BJ (cell line): ENCODE measurements around the gene ADCY2. TPM values are rescaled to one million over a fixed set of nuclear protein-coding genes. Genes with fewer than 3 reads are reported as not detected.

ENCODE experiments used
- CTCF ChIA-PET: fragments of 350-600 bp; formaldehyde crosslinking; extraction: SDS; loops from one replicate; lab custom pipeline; 2021; ENCODE audit warnings: antibody characterized with exemption, inconsistent platforms; lab: Yijun Ruan, JAX
- POLR2A ChIA-PET: fragments of 300-600 bp; sonication (Branson Sonifier 250); formaldehyde crosslinking; extraction: SDS; loops from one replicate; lab custom pipeline; 2021; ENCODE audit warnings: antibody characterized with exemption; lab: Charles Lee
- DNase-seq: peaks from one replicate; pipeline ENCODE4 v3.0.0-alpha.2; 2011; ENCODE audit warnings: low read depth
- H3K27me3 ChIP-seq: 2 replicates; pipeline ENCODE4 v1.6.0; 2011; ENCODE audit warnings: low read length; ENCODE audit not compliant: control insufficient read depth, insufficient read depth
- H3K36me3 ChIP-seq: 2 replicates; pipeline ENCODE4 v1.5.1; 2011; ENCODE audit warnings: low read length; ENCODE audit not compliant: control insufficient read depth, insufficient read depth
- H3K4me3 ChIP-seq: 2 replicates; pipeline ENCODE4 v1.5.1; 2011; ENCODE audit warnings: low read depth, mild to moderate bottlenecking, control low read depth, low read length
- polyA plus RNA-seq: library from polyadenylated mRNA; depleted of rRNA; stranded (reverse); fragments of >200 nt; gene quantifications from 2 replicates; pipeline ENCODE4 v1.2.3, GENCODE V29; 2011
- TF ChIP-seq, protein P1 (sequence below): IDR thresholded peaks from 2 replicates; pipeline ENCODE4 v1.5.1; 2011; ENCODE audit warnings: low read depth, mild to moderate bottlenecking, control low read depth, inconsistent platforms, low read length, moderate library complexity; ENCODE audit not compliant: insufficient read depth

Gene ADCY2
- polyA plus RNA-seq, 1 experiment: not detected

DNA sequence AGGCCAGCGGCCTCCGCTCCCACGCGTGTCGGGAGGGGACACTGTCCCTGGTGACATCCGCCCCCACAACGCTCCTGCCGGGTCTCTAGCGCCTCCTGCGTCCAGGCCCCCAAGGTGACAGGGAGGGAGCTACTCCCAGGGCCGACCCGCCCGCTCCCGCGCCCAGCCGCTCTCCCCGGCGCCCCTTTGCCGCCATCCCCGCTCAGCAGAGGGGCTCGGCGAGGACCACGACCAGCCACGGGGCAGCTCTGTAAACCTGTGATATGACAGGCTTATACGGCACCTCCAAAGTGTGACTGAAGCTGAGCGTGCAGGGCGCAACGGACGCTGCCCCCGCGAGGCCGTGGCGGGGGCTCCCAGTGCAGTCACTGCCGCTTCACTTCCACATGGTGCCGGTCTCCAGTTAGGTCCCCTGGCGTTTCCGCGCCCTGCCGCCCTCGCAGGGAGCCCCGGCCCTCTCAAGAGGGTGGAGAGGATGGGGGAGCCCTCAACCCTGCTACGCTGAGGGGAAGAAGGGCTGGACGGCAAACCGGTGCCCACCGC is 978 bp upstream of the ADCY2 start:
- POLR2A ChIA-PET: no interaction called here
- Histone ChIP-seq H3K36me3 (no peaks in the 10 kb centered on the region), H3K27me3 (peaks cover 15% of the 10 kb centered on the region), H3K4me3 (no peak overlapping the region)
- CTCF ChIA-PET: interaction anchor here (1.0 kb wide), 1 partner anchor 134 kb away, joined by 4 read pairs; no protein-coding TSS in a partner anchor
- TF ChIP-seq, protein P1, sequence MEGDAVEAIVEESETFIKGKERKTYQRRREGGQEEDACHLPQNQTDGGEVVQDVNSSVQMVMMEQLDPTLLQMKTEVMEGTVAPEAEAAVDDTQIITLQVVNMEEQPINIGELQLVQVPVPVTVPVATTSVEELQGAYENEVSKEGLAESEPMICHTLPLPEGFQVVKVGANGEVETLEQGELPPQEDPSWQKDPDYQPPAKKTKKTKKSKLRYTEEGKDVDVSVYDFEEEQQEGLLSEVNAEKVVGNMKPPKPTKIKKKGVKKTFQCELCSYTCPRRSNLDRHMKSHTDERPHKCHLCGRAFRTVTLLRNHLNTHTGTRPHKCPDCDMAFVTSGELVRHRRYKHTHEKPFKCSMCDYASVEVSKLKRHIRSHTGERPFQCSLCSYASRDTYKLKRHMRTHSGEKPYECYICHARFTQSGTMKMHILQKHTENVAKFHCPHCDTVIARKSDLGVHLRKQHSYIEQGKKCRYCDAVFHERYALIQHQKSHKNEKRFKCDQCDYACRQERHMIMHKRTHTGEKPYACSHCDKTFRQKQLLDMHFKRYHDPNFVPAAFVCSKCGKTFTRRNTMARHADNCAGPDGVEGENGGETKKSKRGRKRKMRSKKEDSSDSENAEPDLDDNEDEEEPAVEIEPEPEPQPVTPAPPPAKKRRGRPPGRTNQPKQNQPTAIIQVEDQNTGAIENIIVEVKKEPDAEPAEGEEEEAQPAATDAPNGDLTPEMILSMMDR: no peak
- DNase-seq: no peak

DNA sequence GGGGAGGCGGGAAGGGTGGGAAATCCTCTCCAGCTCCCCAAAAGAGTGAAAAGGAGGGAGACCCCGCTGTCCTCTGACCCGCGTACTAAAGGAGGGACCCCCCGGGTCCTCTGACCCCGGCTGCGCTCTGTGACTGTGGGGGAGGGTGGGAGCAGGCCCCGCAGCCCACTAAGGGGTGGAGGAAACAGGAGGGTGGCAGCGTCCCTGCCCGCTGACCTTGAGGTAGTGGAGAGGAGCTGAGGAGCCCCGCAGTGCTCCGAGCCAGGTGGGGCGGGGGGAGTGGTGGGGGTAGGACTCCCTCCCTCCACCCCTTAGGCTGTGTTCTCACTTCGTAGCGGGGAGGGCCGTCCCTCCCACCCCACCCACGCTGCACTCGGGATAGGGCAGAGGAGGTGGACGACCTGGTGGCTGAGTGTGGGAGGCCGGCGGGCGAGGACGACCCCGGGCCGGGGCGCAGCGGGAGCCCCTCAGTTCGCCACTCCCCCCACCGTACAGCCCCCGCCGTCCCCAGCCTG is 449 bp upstream of the ADCY2 start:
- DNase-seq: no peak
- CTCF ChIA-PET: interaction anchor here (2.7 kb wide), 1 partner anchor 134 kb away, joined by 10 read pairs; no protein-coding TSS in a partner anchor
- Histone ChIP-seq H3K36me3 (no peaks in the 10 kb centered on the region), H3K27me3 (peaks cover 15% of the 10 kb centered on the region), H3K4me3 (no peak overlapping the region)
- POLR2A ChIA-PET: no interaction called here
- TF ChIP-seq, protein P1: no peak

DNA sequence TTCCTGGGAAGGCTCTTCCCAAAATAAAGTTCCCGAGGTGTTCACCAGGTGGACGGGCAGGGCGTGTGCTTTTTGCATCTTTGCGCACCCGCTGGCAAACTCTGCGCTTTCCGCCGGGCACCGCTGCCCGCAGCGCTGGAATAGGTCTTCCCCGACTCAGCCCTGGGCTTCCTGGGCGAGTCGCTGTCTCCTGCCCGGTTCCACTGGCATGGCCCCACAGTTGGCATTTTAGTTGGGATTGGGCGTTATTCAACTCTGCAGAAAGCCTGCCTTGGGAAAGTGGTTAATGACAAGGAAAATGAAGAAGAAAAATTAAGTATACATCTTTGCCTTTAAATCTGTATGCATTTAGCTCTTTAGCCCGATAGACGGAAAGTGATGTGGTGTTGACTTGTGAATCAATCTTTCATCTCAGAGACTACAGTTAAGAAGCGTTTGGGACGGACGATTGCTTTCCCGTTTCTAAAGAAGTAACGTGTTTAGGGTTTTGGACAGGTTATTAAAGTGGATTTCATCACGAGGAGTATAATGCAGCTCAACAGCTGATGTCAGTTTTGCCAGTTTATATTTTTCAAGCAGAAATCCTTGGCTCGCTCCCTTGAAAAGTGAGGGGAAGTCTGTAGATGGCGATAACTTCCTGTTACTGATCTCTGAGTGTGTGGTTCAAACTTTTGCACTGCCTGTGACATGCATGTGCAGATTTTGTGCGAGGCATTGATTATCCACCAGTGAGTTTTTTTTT is 946 bp downstream of the ADCY2 start:
- no peak for DNase-seq
- TF ChIP-seq, protein P1: no peak
- POLR2A ChIA-PET: no interaction called here
- Histone ChIP-seq H3K27me3 (peaks cover 15% of the 10 kb centered on the region), H3K4me3 (no peak overlapping the region), H3K36me3 (no peaks in the 10 kb centered on the region)
- CTCF ChIA-PET: interaction anchor here (2.7 kb wide), 1 partner anchor 136 kb away, joined by 10 read pairs; no protein-coding TSS in a partner anchor

DNA sequence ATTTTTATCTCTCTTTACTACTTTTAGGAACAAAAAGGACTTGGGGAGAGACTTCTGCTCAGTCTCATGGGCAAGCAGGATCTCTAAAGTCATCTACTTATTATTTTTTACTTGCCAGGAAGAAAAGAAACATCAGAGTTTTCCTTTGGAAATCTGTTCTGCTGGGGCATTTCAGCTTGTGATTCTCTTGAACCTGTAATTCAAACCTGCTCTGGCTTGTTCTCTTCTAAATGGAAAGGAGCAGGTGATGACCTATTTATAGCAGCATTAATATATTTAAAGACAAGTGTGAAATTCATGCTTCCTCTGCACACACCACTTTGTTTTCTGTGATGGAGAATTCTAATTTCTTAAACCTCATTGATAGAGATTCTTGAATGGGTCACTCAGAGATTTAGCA is 2.0 kb downstream of the ADCY2 start:
- POLR2A ChIA-PET: no interaction called here
- Histone ChIP-seq H3K36me3 (no peaks in the 10 kb centered on the region), H3K27me3 (peaks cover 15% of the 10 kb centered on the region), H3K4me3 (no peak overlapping the region)
- DNase-seq: no peak
- CTCF ChIA-PET: interaction anchor here (2.7 kb wide), 1 partner anchor 137 kb away, joined by 10 read pairs; no protein-coding TSS in a partner anchor
- TF ChIP-seq, protein P1: no peak

DNA sequence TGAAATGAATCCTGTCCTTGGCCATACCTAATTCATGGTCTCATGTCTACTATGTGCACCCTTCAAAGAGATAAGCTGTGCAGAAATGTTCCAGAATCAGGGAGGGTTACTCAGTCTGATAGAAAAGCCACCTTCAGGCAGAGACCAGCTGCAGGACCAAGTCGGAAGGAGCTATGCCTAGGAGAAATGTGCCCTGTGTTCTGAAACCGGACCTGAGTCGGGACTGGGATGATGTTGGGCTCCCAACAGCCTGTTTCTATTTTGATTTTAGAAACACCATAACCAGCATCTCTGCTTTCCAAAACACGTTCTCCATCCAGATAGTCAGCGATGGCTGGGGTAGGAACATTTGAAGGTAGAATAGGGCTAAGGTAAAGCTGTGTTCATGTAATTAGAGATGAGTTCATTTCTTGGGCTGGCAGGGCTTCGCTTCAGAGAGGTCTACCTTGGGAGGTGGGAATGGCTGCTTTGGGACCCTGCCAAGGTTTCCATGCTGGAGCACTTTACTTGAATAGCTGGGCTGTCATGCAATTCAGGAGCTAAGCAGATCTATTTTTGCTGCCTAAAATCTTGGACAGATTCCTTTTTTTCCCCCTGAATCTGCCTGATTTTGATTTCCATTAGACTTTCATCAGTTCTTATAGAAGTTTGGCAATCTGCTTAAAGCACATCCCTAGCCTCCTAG is 2.8 kb downstream of the ADCY2 start:
- TF ChIP-seq, protein P1: no peak
- Histone ChIP-seq H3K27me3 (peaks cover 15% of the 10 kb centered on the region), H3K4me3 (no peak overlapping the region), H3K36me3 (no peaks in the 10 kb centered on the region)
- no peak for DNase-seq
- ChIA-PET POLR2A (no interaction called here), CTCF (no interaction called here)
